Keratinocyte (primary cell): Measurements from ENCODE around the gene DENND6A. TPM values are rescaled to one million over a fixed set of nuclear protein-coding genes. Genes with fewer than 3 reads are reported as not detected.

ENCODE experiments used
- DNase-seq: peaks from one replicate; pipeline ENCODE4 v3.0.0-alpha.2; 2011; ENCODE audit warnings: low read depth, missing footprints, low spot score
- FAIRE-seq: peaks from 2 replicates; lab custom pipeline; 2011; peaks lifted over from hg19 to GRCh38; lab: Jason Lieb, UNC
- H2AFZ ChIP-seq: 2 replicates; pipeline ENCODE4 v1.6.0; 2012; ENCODE audit warnings: low read length, control low read depth, inconsistent platforms; ENCODE audit not compliant: control insufficient read depth
- H3K27ac ChIP-seq: 2 replicates; pipeline ENCODE4 v1.5.1; 2011; ENCODE audit warnings: low read length; ENCODE audit not compliant: control insufficient read depth, insufficient read depth
- H3K27me3 ChIP-seq: 3 replicates; pipeline ENCODE4 v1.6.0; 2011; ENCODE audit warnings: low read length; ENCODE audit not compliant: control insufficient read depth, insufficient read depth; ENCODE audit errors: extremely low read depth
- H3K36me3 ChIP-seq, 2 experiments: 2 replicates in 1 of 2; 3 replicates in 1 of 2; pipeline ENCODE4 v1.5.1; 2011; ENCODE audit warnings: low read length in 2 of 2, mild to moderate bottlenecking in 1 of 2; ENCODE audit not compliant: control insufficient read depth in 2 of 2, insufficient read depth in 2 of 2; ENCODE audit errors: extremely low read depth in 1 of 2
- H3K4me1 ChIP-seq: 3 replicates; pipeline ENCODE4 v1.5.1; 2011; ENCODE audit warnings: low read length; ENCODE audit not compliant: control insufficient read depth, insufficient read depth; ENCODE audit errors: extremely low read depth
- H3K4me2 ChIP-seq: 3 replicates; pipeline ENCODE4 v1.6.0; 2011; ENCODE audit warnings: low read depth, low read length; ENCODE audit not compliant: control insufficient read depth, insufficient read depth; ENCODE audit errors: extremely low read depth
- H3K4me3 ChIP-seq, 3 experiments: fragments of 200-600 bp in 1 of 3; sonication (generic) in 1 of 3; 2 replicates in 2 of 3; 3 replicates in 1 of 3; pipeline ENCODE4 v1.5.1; 2011 to 2016; ENCODE audit warnings: low read length in 3 of 3, mild to moderate bottlenecking in 3 of 3, control low read depth in 2 of 3, inconsistent platforms in 1 of 3, low read depth in 1 of 3, mixed read lengths in 1 of 3, mixed run types in 1 of 3, moderate library complexity in 1 of 3; ENCODE audit not compliant: control insufficient read depth in 2 of 3, insufficient read depth in 2 of 3; ENCODE audit errors: extremely low read depth in 1 of 3
- H3K79me2 ChIP-seq: 2 replicates; pipeline ENCODE4 v1.6.0; 2012; ENCODE audit warnings: low read length; ENCODE audit not compliant: control insufficient read depth, insufficient read depth
- H3K9ac ChIP-seq: 3 replicates; pipeline ENCODE4 v1.6.0; 2011; ENCODE audit warnings: low read length; ENCODE audit not compliant: control insufficient read depth, insufficient read depth; ENCODE audit errors: extremely low read depth
- H3K9me1 ChIP-seq: 3 replicates; pipeline ENCODE4 v1.6.0; 2011; ENCODE audit warnings: low read length; ENCODE audit not compliant: control insufficient read depth, insufficient read depth; ENCODE audit errors: extremely low read depth
- H3K9me3 ChIP-seq: 2 replicates; pipeline ENCODE4 v1.5.1; 2012; ENCODE audit warnings: low read depth, low read length; ENCODE audit not compliant: control insufficient read depth
- H4K20me1 ChIP-seq: 3 replicates; pipeline ENCODE4 v1.6.0; 2011; ENCODE audit warnings: low read length; ENCODE audit not compliant: control insufficient read depth, insufficient read depth; ENCODE audit errors: extremely low read depth
- EZH2 ChIP-seq: IDR thresholded peaks from one replicate; pipeline ENCODE4 v1.6.1; 2012; ENCODE audit warnings: inconsistent platforms, mild to moderate bottlenecking, low read length, moderate library complexity
- dilution Hi-C: fragments of 300-500 bp; cut with MboI; formaldehyde crosslinking; loops from one replicate; pipeline ENCODE4 v1.7.0; 2020; ENCODE audit warnings: low sequenced_read_pairs; ENCODE audit not compliant: extremely low pct_ligation_motif_present
- polyA plus RNA-seq, 5 experiments: library from polyadenylated mRNA; depleted of rRNA in 3 of 5; stranded (reverse) in 3 of 5; stranded (forward) in 1 of 5; unstranded in 1 of 5; fragments of >200 nt; gene quantifications; 1 replicate in 1 of 5; 2 replicates in 3 of 5; 3 replicates in 1 of 5; pipeline versions ENCODE4 v1.2.1 to v1.2.3, GENCODE V29; 2011 to 2012; ENCODE audit warnings: missing spikeins in 2 of 5, low read depth in 1 of 5, low replicate concordance in 1 of 5
- TF ChIP-seq, protein P1 (sequence below), 3 experiments: IDR thresholded peaks in 1 of 3; conservative IDR thresholded peaks in 1 of 3; optimal IDR thresholded peaks in 1 of 3; 2 replicates in 2 of 3; 3 replicates in 1 of 3; pipeline versions ENCODE3 to v1.5.1; 2011; ENCODE audit warnings: low read length in 3 of 3, mild to moderate bottlenecking in 3 of 3, moderate library complexity in 2 of 3, control low read depth in 1 of 3, inconsistent platforms in 1 of 3; ENCODE audit not compliant: insufficient read depth in 2 of 3; ENCODE audit errors: extremely low read depth in 1 of 3

The DENND6A gene
- polyA plus RNA-seq, 1 donor (not counting 4 experiments of a cell fraction or from before 2014, with no cell fraction given) = 22.8 TPM

DNA sequence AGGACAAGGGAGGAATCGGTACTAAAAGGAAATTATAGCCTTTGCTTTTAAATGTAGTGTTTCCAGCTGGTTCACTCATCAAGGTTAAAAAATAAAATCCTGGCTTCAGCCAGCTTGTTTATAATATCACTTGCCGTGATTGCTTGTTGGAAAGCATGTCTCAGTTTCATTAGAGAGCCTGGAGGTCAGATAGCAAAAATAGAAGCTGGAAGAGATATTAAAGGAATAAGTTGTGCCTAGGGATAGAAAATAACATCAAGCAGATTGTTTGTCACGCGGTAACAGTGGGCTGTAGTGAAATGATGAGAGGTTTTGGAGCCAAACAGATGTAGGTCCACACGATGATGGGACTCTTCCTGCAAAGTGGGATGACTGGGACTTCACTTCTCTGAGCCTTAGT lies 45.5 kb upstream of the DENND6A start:
- no peak overlapping the region for H3K4me3 ChIP-seq
- no peaks in the 10 kb centered on the region for H3K79me2 ChIP-seq
- H3K27ac ChIP-seq = no peak overlapping the region
- FAIRE-seq (no peak), DNase-seq (no peak)
- H3K9me1 ChIP-seq = no peaks in the 10 kb centered on the region
- H3K27me3 ChIP-seq = no peaks in the 10 kb centered on the region
- H3K4me1 ChIP-seq = peaks cover 5% of the 10 kb centered on the region
- H3K36me3 ChIP-seq = no peaks in the 10 kb centered on the region
- H3K9me3 ChIP-seq = no peaks in the 10 kb centered on the region
- H2AFZ ChIP-seq = peak overlapping the region; percentile 31
- no peak overlapping the region for H3K4me2 ChIP-seq
- H4K20me1 ChIP-seq = no peaks in the 10 kb centered on the region
- dilution Hi-C loops = no loop called here
- TF ChIP-seq, protein P1, sequence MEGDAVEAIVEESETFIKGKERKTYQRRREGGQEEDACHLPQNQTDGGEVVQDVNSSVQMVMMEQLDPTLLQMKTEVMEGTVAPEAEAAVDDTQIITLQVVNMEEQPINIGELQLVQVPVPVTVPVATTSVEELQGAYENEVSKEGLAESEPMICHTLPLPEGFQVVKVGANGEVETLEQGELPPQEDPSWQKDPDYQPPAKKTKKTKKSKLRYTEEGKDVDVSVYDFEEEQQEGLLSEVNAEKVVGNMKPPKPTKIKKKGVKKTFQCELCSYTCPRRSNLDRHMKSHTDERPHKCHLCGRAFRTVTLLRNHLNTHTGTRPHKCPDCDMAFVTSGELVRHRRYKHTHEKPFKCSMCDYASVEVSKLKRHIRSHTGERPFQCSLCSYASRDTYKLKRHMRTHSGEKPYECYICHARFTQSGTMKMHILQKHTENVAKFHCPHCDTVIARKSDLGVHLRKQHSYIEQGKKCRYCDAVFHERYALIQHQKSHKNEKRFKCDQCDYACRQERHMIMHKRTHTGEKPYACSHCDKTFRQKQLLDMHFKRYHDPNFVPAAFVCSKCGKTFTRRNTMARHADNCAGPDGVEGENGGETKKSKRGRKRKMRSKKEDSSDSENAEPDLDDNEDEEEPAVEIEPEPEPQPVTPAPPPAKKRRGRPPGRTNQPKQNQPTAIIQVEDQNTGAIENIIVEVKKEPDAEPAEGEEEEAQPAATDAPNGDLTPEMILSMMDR (optimal IDR thresholded peaks at IDR 0.05 in 1 of 3, IDR thresholded peaks at IDR 0.05 in 1 of 3, conservative IDR thresholded peaks at IDR 0.05 in 1 of 3; ENCODE audit: extremely low read depth in 1 of 3, insufficient read depth in 2 of 3, low read length in 3 of 3) = no peak
- TF ChIP-seq EZH2 = no peak
- no peak overlapping the region for H3K9ac ChIP-seq

DNA sequence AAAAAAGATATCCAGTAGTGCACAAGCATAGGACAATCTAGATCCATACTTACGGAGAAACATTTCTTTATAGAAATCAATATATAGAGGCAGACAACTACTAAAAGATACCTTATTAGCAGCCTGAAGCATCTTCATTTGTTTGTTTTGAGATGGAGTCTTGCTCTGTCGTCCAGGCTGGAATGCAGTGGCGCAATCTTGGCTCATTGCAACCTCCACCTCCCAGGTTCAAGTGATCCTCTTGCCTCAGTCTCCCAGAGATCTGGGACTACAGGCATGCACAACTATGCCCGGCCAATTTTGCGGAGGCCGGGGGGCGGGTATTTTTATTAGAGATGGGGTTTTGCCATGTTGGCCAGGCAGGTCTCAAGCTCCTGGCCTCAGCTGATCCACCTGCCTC lies 45.0 kb upstream of the DENND6A start:
- FAIRE-seq = no peak
- no peak overlapping the region for H3K4me3 ChIP-seq
- no peaks in the 10 kb centered on the region for H4K20me1 ChIP-seq

DNA sequence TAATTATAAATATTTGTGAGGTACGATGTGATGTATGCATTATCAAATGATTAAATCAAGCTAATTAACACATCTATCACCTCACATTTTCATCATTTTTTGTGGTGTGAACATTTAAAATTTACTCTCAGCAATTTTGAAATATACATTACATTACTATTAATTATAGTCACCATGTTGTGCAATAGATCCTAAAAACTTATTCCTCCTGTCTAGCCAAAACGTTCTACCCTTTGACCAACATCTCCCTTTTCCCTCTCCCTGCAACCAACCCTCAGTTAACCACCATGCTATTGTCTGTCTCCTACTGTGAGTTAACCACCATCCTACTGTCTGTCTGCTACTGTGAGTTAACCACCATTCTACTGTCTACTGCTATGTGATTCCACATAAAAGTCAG lies 42.5 kb upstream of the DENND6A start:
- Histone ChIP-seq H4K20me1 (no peaks in the 10 kb centered on the region), H3K27ac (no peak overlapping the region), H3K36me3 (no peaks in the 10 kb centered on the region), H3K27me3 (no peaks in the 10 kb centered on the region), H3K4me2 (no peak overlapping the region), H2AFZ (no peak overlapping the region), H3K9ac (no peak overlapping the region), H3K4me3 (no peak overlapping the region), H3K9me3 (no peaks in the 10 kb centered on the region), H3K79me2 (no peaks in the 10 kb centered on the region), H3K9me1 (no peaks in the 10 kb centered on the region), H3K4me1 (peaks cover 4% of the 10 kb centered on the region)
- FAIRE-seq = no peak
- no peak for DNase-seq
- no peak for TF ChIP-seq EZH2
- TF ChIP-seq, protein P1 (optimal IDR thresholded peaks at IDR 0.05 in 1 of 3, IDR thresholded peaks at IDR 0.05 in 1 of 3, conservative IDR thresholded peaks at IDR 0.05 in 1 of 3; ENCODE audit: extremely low read depth in 1 of 3, insufficient read depth in 2 of 3, low read length in 3 of 3) = no peak
- dilution Hi-C loops = no loop called here

More for the DNA sequence above, 45.0 kb upstream of the DENND6A start:
- TF ChIP-seq EZH2 = no peak
- no peak overlapping the region for H3K9ac ChIP-seq
- dilution Hi-C loops = no loop called here
- H3K4me1 ChIP-seq = peaks cover 4% of the 10 kb centered on the region
- H3K9me1 ChIP-seq = no peaks in the 10 kb centered on the region
- DNase-seq = no peak
- H3K79me2 ChIP-seq = no peaks in the 10 kb centered on the region
- H3K4me2 ChIP-seq = no peak overlapping the region
- no peaks in the 10 kb centered on the region for H3K9me3 ChIP-seq
- no peak overlapping the region for H2AFZ ChIP-seq
- H3K27ac ChIP-seq = no peak overlapping the region
- H3K27me3 ChIP-seq = no peaks in the 10 kb centered on the region
- H3K36me3 ChIP-seq = no peaks in the 10 kb centered on the region
